Brain microvascular endothelial cell (primary cell): Measurements from ENCODE around the gene ZNF385D.

ENCODE experiments used
- DNase-seq: peaks from one replicate; pipeline ENCODE4 v3.0.0-alpha.2; 2020
- H3K27ac ChIP-seq: fragments of 250-450 bp; sonication (Bioruptor Pico); 2 replicates; pipeline ENCODE4 v1.5.1; 2020; ENCODE audit warnings: mild to moderate bottlenecking, moderate library complexity
- H3K27me3 ChIP-seq: fragments of 250-450 bp; sonication (Bioruptor Pico); replicated peaks from 2 replicates; pipeline ENCODE4 v1.5.1; 2020; ENCODE audit warnings: mild to moderate bottlenecking
- H3K36me3 ChIP-seq: fragments of 250-450 bp; sonication (Bioruptor Pico); replicated peaks from 2 replicates; pipeline ENCODE4 v1.5.1; 2020; ENCODE audit warnings: mild to moderate bottlenecking
- H3K4me3 ChIP-seq: 2 replicates; pipeline ENCODE4 v1.5.1; 2011; ENCODE audit warnings: low read depth, mild to moderate bottlenecking, control low read depth, low read length, moderate library complexity
- in situ Hi-C: cut with HindIII; loops from 2 replicates; pipeline ENCODE4 v1.10.0; 2017; ENCODE audit warnings: low sequenced_read_pairs, low pct_ligation_motif_present
- TF ChIP-seq, protein P1 (sequence below): IDR thresholded peaks from 2 replicates; pipeline ENCODE4 v1.5.1; 2011; ENCODE audit warnings: low read depth, mild to moderate bottlenecking, moderate library complexity, low read length, control low read depth, inconsistent platforms; ENCODE audit errors: missing control alignments

ZNF385D gene

GRCh38 chr3:21755896-21756295, 4.9 kb upstream of the ZNF385D start:
- Histone ChIP-seq H3K27ac (no peak overlapping the region), H3K4me3 (no peak overlapping the region), H3K27me3 (no peaks in the 10 kb centered on the region), H3K36me3 (no peaks in the 10 kb centered on the region)
- DNase-seq: no peak
- in situ Hi-C loops: no loop called here
- TF ChIP-seq, protein P1, sequence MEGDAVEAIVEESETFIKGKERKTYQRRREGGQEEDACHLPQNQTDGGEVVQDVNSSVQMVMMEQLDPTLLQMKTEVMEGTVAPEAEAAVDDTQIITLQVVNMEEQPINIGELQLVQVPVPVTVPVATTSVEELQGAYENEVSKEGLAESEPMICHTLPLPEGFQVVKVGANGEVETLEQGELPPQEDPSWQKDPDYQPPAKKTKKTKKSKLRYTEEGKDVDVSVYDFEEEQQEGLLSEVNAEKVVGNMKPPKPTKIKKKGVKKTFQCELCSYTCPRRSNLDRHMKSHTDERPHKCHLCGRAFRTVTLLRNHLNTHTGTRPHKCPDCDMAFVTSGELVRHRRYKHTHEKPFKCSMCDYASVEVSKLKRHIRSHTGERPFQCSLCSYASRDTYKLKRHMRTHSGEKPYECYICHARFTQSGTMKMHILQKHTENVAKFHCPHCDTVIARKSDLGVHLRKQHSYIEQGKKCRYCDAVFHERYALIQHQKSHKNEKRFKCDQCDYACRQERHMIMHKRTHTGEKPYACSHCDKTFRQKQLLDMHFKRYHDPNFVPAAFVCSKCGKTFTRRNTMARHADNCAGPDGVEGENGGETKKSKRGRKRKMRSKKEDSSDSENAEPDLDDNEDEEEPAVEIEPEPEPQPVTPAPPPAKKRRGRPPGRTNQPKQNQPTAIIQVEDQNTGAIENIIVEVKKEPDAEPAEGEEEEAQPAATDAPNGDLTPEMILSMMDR: no peak

DNA sequence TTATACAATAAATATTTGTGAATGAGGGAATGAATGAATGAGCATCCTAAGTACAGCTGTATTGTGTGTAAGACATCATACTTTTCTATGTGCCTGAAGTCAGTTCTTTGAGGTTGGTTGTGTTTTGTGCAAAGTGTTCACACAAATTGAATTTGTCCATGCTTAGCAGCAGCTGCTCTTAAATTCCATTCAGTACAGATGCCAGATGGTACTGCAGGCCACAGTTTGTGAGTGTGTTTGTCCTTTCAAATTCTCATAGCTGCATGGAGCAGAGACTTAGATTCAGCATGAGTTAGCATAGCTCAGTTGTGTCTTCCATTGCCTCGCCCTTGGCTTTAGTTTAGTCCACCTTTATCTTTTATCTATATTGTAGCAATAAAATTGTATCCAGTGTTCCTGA, 3.8 kb upstream of the ZNF385D start:
- Histone ChIP-seq H3K4me3 (no peak overlapping the region), H3K36me3 (no peaks in the 10 kb centered on the region), H3K27ac (no peak overlapping the region), H3K27me3 (no peaks in the 10 kb centered on the region)
- TF ChIP-seq, protein P1: no peak
- no peak for DNase-seq
- in situ Hi-C loops: no loop called here

- TF ChIP-seq, protein P1: peak; percentile 79
- Histone ChIP-seq H3K36me3 (no peaks in the 10 kb centered on the region), H3K4me3 (no peak overlapping the region), H3K27me3 (no peaks in the 10 kb centered on the region), H3K27ac (no peak overlapping the region)
- DNase-seq: peak; percentile 62
- in situ Hi-C loops: no loop called here
Measured at GRCh38 chr3:21752749-21753347, 1.8 kb upstream of the ZNF385D start.

- H3K27me3 ChIP-seq: no peaks in the 10 kb centered on the region
- H3K36me3 ChIP-seq: no peaks in the 10 kb centered on the region
- H3K27ac ChIP-seq: no peak overlapping the region
- in situ Hi-C loops: no loop called here
- TF ChIP-seq, protein P1: no peak
- H3K4me3 ChIP-seq: no peak overlapping the region
- DNase-seq: no peak
Measured at GRCh38 chr3:21751886-21752285, 876 bp upstream of the ZNF385D start.

- Histone ChIP-seq H3K27me3 (no peaks in the 10 kb centered on the region), H3K27ac (no peak overlapping the region), H3K36me3 (no peaks in the 10 kb centered on the region), H3K4me3 (peak overlapping the region; percentile 53)
- peak; percentile 29 for DNase-seq
- in situ Hi-C loops: no loop called here
- TF ChIP-seq, protein P1: no peak
Measured at GRCh38 chr3:21750080-21750696, 822 bp downstream of the ZNF385D start.

DNA sequence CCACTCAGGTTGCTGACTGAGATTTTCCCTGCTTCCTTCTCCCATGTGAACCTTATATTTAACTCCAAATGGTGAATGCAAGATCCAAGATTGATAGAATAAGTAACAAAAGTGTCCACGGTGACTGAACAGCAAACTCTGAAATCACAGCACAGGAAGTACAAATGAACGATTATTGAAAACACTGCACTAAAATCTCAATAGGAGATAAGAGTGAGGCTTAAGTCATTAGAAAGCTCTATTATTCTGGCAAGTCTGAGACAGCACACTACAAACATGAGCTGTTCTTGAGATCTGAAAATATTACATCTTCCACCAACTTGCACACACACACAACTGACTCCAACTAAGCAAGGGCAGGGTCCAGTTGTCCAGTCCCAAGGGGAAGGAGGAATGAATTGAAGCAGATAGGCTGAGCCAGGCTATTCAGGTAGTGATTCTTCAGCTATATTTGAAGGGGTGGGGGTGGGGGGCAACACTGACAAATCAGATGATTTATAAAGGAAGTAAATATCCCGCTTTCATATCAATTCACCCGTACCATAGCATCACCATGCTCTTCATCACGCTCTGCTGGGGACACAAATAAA, 2.9 kb downstream of the ZNF385D start:
- no peaks in the 10 kb centered on the region for H3K36me3 ChIP-seq
- no peak for DNase-seq
- H3K27me3 ChIP-seq: no peaks in the 10 kb centered on the region
- H3K27ac ChIP-seq: no peak overlapping the region
- TF ChIP-seq, protein P1: no peak
- in situ Hi-C loops: no loop called here
- no peak overlapping the region for H3K4me3 ChIP-seq
